Ovary (tissue), 9 donors: Measurements from ENCODE around the gene RBPJ. TPM values are rescaled to one million over a fixed set of nuclear protein-coding genes. Genes with fewer than 3 reads are reported as not detected.

Experiments used
- DNase-seq, 5 donors: peaks; one replicate each; pipeline ENCODE4 v3.0.0-alpha.2; 2019 to 2020
- H3K27ac ChIP-seq, 2 donors: fragments of 200-600 bp; one replicate each; pipeline versions ENCODE4 v1.5.1 to v1.8.0; 2019 to 2022
- H3K27me3 ChIP-seq: fragments of 200-600 bp; one replicate; pipeline ENCODE4 v1.8.0; 2022
- H3K36me3 ChIP-seq: fragments of 200-600 bp; sonication (generic); one replicate; pipeline ENCODE4 v1.5.1; 2019
- H3K4me1 ChIP-seq: one replicate; pipeline ENCODE4 v1.8.1; 2013; ENCODE audit warnings: mild to moderate bottlenecking, moderate library complexity; ENCODE audit not compliant: insufficient read depth
- H3K4me3 ChIP-seq: fragments of 200-600 bp; sonication (generic); one replicate; pipeline ENCODE4 v1.5.1; 2017
- H3K9me3 ChIP-seq, 2 donors: fragments of 200-600 bp in 1 of 2; sonication (generic) in 1 of 2; one replicate each; pipeline versions ENCODE4 v1.5.1 to v1.8.1; 2013 to 2019; ENCODE audit warnings: mild to moderate bottlenecking in 1 of 2, moderate library complexity in 1 of 2
- CTCF ChIP-seq, 3 donors: fragments of 450-650 bp in 2 of 3; fragments of 200-600 bp in 1 of 3; IDR thresholded peaks; one replicate each; pipeline versions ENCODE4 v1.5.1 to v1.8.0; 2016 to 2022; ENCODE audit warnings: antibody characterized with exemption in 3 of 3, mild to moderate bottlenecking in 1 of 3
- EP300 ChIP-seq: sonication (generic); formaldehyde crosslinking; IDR thresholded peaks from one replicate; pipeline ENCODE4 v1.6.1; 2017; ENCODE audit warnings: antibody characterized with exemption
- POLR2A ChIP-seq: fragments of 450-650 bp; IDR thresholded peaks from one replicate; pipeline ENCODE4 v1.6.1; 2017; ENCODE audit warnings: antibody characterized with exemption, mild to moderate bottlenecking, moderate library complexity
- WGBS, 3 donors: extraction: QIAGEN DNeasy Blood & Tissue Kit in 1 of 3; methylation state at CpG; one replicate each; pipeline versions ENCODE4 v1.1.5 to v1.1.7; 2013 to 2017; 5-methylcytosine and 5-hydroxymethylcytosine counted together
- intact Hi-C, 4 donors: fragments of 100-400 bp; cut with DNase I; formaldehyde crosslinking; loops; one replicate each; pipeline versions ENCODE4 v1.11.0 to v1.15.1; 2022 to 2023
- polyA plus RNA-seq, 2 donors: library from polyadenylated mRNA; stranded (reverse); fragments of 200-250 nt in 1 of 2; fragments of 350-450 nt in 1 of 2; fragmentation: Illumina TruSeq in 1 of 2; extraction: RNeasy Lipid Tissue Mini Kit (QIAGEN cat#74804) in 1 of 2; gene quantifications; one replicate each; pipeline ENCODE4 v1.2.3, GENCODE V29; 2013 to 2014
- total RNA-seq, 7 donors: library from RNA; depleted of rRNA in 2 of 7; stranded (reverse); fragments of >200 nt in 2 of 7; fragmentation: NEBNext Ultra II Directional in 3 of 7; extraction: Animal tissue kit (Norgen Biotek cat#: 25700) in 3 of 7; gene quantifications; one replicate each; pipeline versions ENCODE4 v1.1.0 to v1.2.4, GENCODE V29; 2016 to 2023
- donor health status: DM: no; HTN: no; CAD: no; lungs with moderate emphysema.
- donor health status: DM: no; HTN: no; CAD: no.
- donor health status: Bipolar disorder and iron deficiency.
- donor health status: DM: yes; HTN: yes; CAD: no.
- donor health status: DM: no; HTN: no; CAD: no.
- donor health status: DM: yes; HTN: yes; CAD: no.

Gene RBPJ
- total and polyA plus RNA-seq, 9 donors: 36.0 to 75.1 (median 62.7) TPM

DNA sequence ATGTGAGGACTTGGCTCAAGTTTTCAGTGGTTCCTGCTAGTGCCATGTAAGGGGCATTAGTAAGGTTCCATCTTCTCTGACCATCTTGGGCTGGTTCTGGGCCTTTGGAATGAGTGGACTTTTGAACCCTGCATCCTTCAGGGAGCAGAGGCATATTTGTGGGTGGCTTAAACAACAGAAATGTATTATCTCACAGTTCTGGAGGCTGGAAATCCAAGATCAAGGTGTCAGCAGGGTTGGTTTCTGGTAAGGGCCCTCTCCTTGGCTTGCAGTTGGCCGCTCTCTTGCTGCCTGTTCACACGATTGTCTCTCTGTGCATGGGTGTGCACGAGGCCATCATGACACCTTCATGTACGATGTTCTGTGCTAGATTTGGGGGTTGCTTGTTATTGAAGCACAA is 148.2 kb downstream of the RBPJ start:
- intact Hi-C loops: loop anchor here in 1 of 4 donors (10.0 kb wide), 1 partner anchor 546 kb away; no protein-coding TSS in a partner anchor
- Histone ChIP-seq H3K9me3 (no peaks in the 10 kb centered on the region), H3K4me1 (no peaks in the 10 kb centered on the region), H3K36me3 (no peaks in the 10 kb centered on the region), H3K27ac (no peak overlapping the region), H3K4me3 (no peak overlapping the region), H3K27me3 (no peaks in the 10 kb centered on the region)
- DNase-seq: no peak
- TF ChIP-seq POLR2A (no peak), CTCF (IDR thresholded peaks at IDR 0.05) (no peak), EP300 (no peak)
- 70 to 73% (median 72%) methylated on average over 4 of the region's 4 CpGs for WGBS, 3 donors

DNA sequence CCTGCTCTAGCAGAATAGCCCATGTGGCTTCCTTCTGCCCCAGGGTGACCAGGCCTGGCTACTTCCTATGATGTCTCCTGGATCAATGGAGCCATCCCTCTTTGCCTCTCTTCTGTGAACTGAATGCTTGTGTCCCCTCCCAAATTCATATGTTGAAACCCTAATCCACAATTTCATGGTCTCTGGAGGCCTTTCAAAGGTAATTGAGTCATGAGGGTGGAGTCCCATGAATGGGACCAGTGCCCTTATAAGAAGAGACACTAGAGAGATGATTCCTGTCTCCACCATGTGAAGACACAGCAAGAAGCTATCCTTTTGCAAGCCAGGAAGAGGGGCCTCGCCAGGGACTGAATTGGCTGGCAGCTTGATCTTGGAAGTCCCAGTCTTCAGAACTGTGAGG is 151.1 kb downstream of the RBPJ start:
- H3K27me3 ChIP-seq: no peaks in the 10 kb centered on the region
- intact Hi-C loops: no loop called here
- no peaks in the 10 kb centered on the region for H3K9me3 ChIP-seq
- no peak overlapping the region for H3K27ac ChIP-seq
- TF ChIP-seq EP300 (no peak), POLR2A (no peak), CTCF (IDR thresholded peaks at IDR 0.05) (no peak)
- 85 to 89% (median 88%) methylated on average over 1 of the region's 1 CpG for WGBS, 3 donors
- H3K4me3 ChIP-seq: no peak overlapping the region
- no peaks in the 10 kb centered on the region for H3K36me3 ChIP-seq
- no peaks in the 10 kb centered on the region for H3K4me1 ChIP-seq
- no peak for DNase-seq

- TF ChIP-seq EP300 (no peak), POLR2A (no peak), CTCF (IDR thresholded peaks at IDR 0.05) (no peak)
- Histone ChIP-seq H3K27me3 (no peaks in the 10 kb centered on the region), H3K4me3 (no peak overlapping the region), H3K4me1 (no peaks in the 10 kb centered on the region), H3K36me3 (no peaks in the 10 kb centered on the region), H3K27ac (no peak overlapping the region), H3K9me3 (no peaks in the 10 kb centered on the region)
- intact Hi-C loops: no loop called here
- WGBS, 3 donors: 67 to 88% (median 73%) methylated on average over 8 of the region's 8 CpGs
- no peak for DNase-seq
Observed at GRCh38 chr4:26473893-26474292, 153.1 kb downstream of the RBPJ start.

DNA sequence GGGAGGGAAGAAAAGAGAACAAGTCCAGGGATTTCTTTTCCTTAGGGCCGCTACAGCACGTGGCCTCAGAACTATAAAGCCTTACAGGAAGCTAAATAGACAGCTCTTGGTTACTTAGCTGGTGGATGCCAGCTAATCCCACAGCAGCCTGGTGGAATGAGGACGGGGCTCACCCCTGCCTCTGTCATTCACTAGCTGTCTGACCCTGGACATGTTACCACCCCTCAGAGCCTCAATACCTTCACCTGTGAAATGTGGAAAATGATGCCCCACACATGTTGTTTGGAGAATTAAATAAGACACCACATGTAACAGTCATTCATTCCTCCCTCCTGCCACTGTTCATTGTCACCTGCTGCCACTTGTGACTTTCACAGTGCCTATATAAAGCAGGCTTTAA is 153.7 kb downstream of the RBPJ start:
- 76 to 82% (median 79%) methylated on average over 3 of the region's 3 CpGs for WGBS, 3 donors
- Histone ChIP-seq H3K4me1 (no peaks in the 10 kb centered on the region), H3K27me3 (no peaks in the 10 kb centered on the region), H3K27ac (no peak overlapping the region), H3K4me3 (no peak overlapping the region), H3K36me3 (no peaks in the 10 kb centered on the region), H3K9me3 (no peaks in the 10 kb centered on the region)
- TF ChIP-seq CTCF (IDR thresholded peaks at IDR 0.05) (no peak), POLR2A (no peak), EP300 (no peak)
- no peak for DNase-seq
- intact Hi-C loops: no loop called here

DNA sequence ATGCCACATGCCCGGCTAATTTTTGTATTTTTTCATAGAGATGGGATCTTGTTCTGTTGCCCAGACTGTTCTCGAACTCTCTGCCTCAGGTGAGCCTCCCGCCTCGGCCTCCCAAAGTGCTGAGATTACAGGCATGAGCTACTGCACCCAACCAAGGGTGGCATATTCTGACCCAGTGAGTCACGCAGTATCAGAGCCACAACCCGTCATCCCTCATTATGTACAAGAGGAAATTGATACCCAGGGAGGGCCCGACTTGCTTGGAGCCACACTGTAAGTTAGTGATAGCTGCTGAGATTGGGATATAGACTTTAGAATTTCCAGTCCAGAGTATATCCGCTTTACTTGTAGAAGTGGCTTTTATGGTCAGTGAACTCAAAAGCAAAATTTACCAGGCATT is 154.9 kb downstream of the RBPJ start:
- DNase-seq: no peak
- Histone ChIP-seq H3K4me1 (no peaks in the 10 kb centered on the region), H3K4me3 (no peak overlapping the region), H3K27ac (no peak overlapping the region), H3K27me3 (no peaks in the 10 kb centered on the region), H3K36me3 (no peaks in the 10 kb centered on the region), H3K9me3 (no peaks in the 10 kb centered on the region)
- TF ChIP-seq POLR2A (no peak), CTCF (IDR thresholded peaks at IDR 0.05) (no peak), EP300 (no peak)
- WGBS, 3 donors: 80 to 95% (median 82%) methylated on average over 8 of the region's 8 CpGs
- intact Hi-C loops: no loop called here
